K562 (cell line): ENCODE measurements around the gene DAPK1. TPM values are rescaled to one million over a fixed set of nuclear protein-coding genes. Genes with fewer than 3 reads are reported as not detected.

Experiments
- CBFB ChIP-seq: sonication (generic); formaldehyde crosslinking; IDR thresholded peaks from 2 replicates; pipeline ENCODE4 v1.4.0; 2020; ENCODE audit warnings: mild to moderate bottlenecking, missing genetic modification reagents
- CBX3 ChIP-seq, 2 experiments: IDR thresholded peaks; 1 replicate in 1 of 2; 2 replicates in 1 of 2; pipeline ENCODE4 v1.6.1; 2012; ENCODE audit warnings: inconsistent platforms in 2 of 2, low read length in 2 of 2, borderline replicate concordance in 1 of 2, control low read depth in 1 of 2
- CTCFL ChIP-seq: IDR thresholded peaks from 2 replicates; pipeline ENCODE4 v1.6.1; 2011; ENCODE audit warnings: borderline replicate concordance, low read depth, mild to moderate bottlenecking, moderate library complexity, low read length; ENCODE audit not compliant: insufficient read depth, poor library complexity, severe bottlenecking
- FOXA3 ChIP-seq, 2 experiments: fragments of 450-650 bp in 1 of 2; sonication (generic) in 1 of 2; formaldehyde crosslinking; IDR thresholded peaks in 1 of 2; conservative IDR thresholded peaks in 1 of 2; 2 replicates each; pipeline versions ENCODE4 v1.4.0 to v1.8.0; 2020 to 2022; ENCODE audit warnings: mild to moderate bottlenecking in 2 of 2, missing genetic modification reagents in 1 of 2
- MXI1 ChIP-seq: IDR thresholded peaks from 2 replicates; pipeline ENCODE4 v1.6.1; 2011; ENCODE audit warnings: low read depth, mild to moderate bottlenecking, improper control_type of control experiment, low read length
- NR3C1 ChIP-seq: sonication (generic); formaldehyde crosslinking; IDR thresholded peaks from 2 replicates; pipeline ENCODE4 v1.8.1; 2022; ENCODE audit warnings: missing genetic modification reagents
- TAF1 ChIP-seq: IDR thresholded peaks from 2 replicates; pipeline ENCODE4 v1.6.1; 2011; ENCODE audit warnings: mild to moderate bottlenecking, low read length, moderate library complexity; ENCODE audit not compliant: insufficient read depth, control insufficient read depth, severe bottlenecking; ENCODE audit errors: extremely low read depth
- TBL1XR1 ChIP-seq, 2 experiments: IDR thresholded peaks; 2 replicates each; pipeline ENCODE4 v1.6.1; 2012; ENCODE audit warnings: improper control_type of control experiment in 2 of 2, low read length in 2 of 2, mild to moderate bottlenecking in 1 of 2
- ZNF23 ChIP-seq: fragments of 250-450 bp; sonication (Bioruptor Pico); IDR thresholded peaks from 2 replicates; pipeline ENCODE4 v1.4.0; 2020; ENCODE audit warnings: mild to moderate bottlenecking
- polyA plus RNA-seq, 8 experiments: library from polyadenylated mRNA; depleted of rRNA in 4 of 8; stranded (reverse) in 5 of 8; unstranded in 3 of 8; fragments of >200 nt; fragmentation: Nextera tagmentation in 2 of 8; fragmentation: Illumina TruSeq in 1 of 8; extraction: Ambion mirVana in 2 of 8; extraction: Trizol in 1 of 8; gene quantifications; 2 replicates each; pipeline versions ENCODE4 v1.2.1 to v1.2.3, GENCODE V29; 2011 to 2014; ENCODE audit warnings: inconsistent platforms in 1 of 8, missing spikeins in 1 of 8
- total RNA-seq, 7 experiments: library from RNA; depleted of rRNA in 6 of 7; stranded (reverse); fragments of >200 nt in 6 of 7; fragmentation: Illumina TruSeq in 2 of 7; extraction: Trizol in 2 of 7; gene quantifications; 2 replicates each; pipeline versions ENCODE4 v1.2.1 to v1.2.3, GENCODE V29; 2011 to 2021; ENCODE audit warnings: low replicate concordance in 1 of 7
- TF ChIP-seq, protein P1 (sequence below): fragments of 450-650 bp; IDR thresholded peaks from 2 replicates; pipeline ENCODE4 v1.6.1; 2016; ENCODE audit warnings: low read depth, mild to moderate bottlenecking, moderate library complexity
- TF ChIP-seq, protein P2 (sequence below): fragments of 200-600 bp; sonication (generic); IDR thresholded peaks from one replicate; pipeline ENCODE4 v1.6.1; 2012; ENCODE audit warnings: mild to moderate bottlenecking, low read depth, low read length, inconsistent platforms

DAPK1 gene
- total and polyA plus RNA-seq, 9 of the 15 experiments (the other 6 are each of a cell fraction or from before 2014, with no cell fraction given), result 1.7 to 26.4 (median 15.8) TPM

DNA sequence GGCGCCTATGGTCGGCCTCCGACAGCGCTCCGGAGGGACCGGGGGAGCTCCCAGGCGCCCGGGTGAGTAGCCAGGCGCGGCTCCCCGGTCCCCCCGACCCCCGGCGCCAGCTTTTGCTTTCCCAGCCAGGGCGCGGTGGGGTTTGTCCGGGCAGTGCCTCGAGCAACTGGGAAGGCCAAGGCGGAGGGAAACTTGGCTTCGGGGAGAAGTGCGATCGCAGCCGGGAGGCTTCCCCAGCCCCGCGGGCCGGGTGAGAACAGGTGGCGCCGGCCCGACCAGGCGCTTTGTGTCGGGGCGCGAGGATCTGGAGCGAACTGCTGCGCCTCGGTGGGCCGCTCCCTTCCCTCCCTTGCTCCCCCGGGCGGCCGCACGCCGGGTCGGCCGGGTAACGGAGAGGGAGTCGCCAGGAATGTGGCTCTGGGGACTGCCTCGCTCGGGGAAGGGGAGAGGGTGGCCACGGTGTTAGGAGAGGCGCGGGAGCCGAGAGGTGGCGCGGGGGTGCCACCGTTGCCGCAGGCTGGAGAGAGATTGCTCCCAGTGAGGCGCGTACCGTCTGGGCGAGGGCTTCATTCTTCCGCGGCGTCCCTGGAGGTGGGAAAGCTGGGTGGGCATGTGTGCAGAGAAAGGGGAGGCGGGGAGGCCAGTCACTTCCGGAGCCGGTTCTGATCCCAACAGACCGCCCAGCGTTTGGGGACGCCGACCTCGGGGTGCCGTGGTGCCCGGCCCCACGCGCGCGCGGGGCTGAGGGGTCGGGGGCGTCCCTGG, 561 bp downstream of the DAPK1 start (continued):
- TF ChIP-seq TAF1, result no peak
- TF ChIP-seq, protein P1, sequence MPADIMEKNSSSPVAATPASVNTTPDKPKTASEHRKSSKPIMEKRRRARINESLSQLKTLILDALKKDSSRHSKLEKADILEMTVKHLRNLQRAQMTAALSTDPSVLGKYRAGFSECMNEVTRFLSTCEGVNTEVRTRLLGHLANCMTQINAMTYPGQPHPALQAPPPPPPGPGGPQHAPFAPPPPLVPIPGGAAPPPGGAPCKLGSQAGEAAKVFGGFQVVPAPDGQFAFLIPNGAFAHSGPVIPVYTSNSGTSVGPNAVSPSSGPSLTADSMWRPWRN, result no peak
- peak in 1 of 2 experiments; percentile 36; a peak in 1 of 3 replicates for TF ChIP-seq CBX3 (IDR thresholded peaks at IDR 0.05; ENCODE audit: borderline replicate concordance in 1 of 2, low read length in 2 of 2)
- TF ChIP-seq TBL1XR1 (IDR thresholded peaks at IDR 0.05; ENCODE audit: low read length in 2 of 2), result no peak
- TF ChIP-seq ZNF23, result no peak
- no peak for TF ChIP-seq CTCFL
- peak; percentile 64; the same call in 1 of the 2 replicates for TF ChIP-seq NR3C1
- TF ChIP-seq MXI1, result no peak
- no peak for TF ChIP-seq CBFB (CRISPR knock-in tag)
- TF ChIP-seq, protein P2, sequence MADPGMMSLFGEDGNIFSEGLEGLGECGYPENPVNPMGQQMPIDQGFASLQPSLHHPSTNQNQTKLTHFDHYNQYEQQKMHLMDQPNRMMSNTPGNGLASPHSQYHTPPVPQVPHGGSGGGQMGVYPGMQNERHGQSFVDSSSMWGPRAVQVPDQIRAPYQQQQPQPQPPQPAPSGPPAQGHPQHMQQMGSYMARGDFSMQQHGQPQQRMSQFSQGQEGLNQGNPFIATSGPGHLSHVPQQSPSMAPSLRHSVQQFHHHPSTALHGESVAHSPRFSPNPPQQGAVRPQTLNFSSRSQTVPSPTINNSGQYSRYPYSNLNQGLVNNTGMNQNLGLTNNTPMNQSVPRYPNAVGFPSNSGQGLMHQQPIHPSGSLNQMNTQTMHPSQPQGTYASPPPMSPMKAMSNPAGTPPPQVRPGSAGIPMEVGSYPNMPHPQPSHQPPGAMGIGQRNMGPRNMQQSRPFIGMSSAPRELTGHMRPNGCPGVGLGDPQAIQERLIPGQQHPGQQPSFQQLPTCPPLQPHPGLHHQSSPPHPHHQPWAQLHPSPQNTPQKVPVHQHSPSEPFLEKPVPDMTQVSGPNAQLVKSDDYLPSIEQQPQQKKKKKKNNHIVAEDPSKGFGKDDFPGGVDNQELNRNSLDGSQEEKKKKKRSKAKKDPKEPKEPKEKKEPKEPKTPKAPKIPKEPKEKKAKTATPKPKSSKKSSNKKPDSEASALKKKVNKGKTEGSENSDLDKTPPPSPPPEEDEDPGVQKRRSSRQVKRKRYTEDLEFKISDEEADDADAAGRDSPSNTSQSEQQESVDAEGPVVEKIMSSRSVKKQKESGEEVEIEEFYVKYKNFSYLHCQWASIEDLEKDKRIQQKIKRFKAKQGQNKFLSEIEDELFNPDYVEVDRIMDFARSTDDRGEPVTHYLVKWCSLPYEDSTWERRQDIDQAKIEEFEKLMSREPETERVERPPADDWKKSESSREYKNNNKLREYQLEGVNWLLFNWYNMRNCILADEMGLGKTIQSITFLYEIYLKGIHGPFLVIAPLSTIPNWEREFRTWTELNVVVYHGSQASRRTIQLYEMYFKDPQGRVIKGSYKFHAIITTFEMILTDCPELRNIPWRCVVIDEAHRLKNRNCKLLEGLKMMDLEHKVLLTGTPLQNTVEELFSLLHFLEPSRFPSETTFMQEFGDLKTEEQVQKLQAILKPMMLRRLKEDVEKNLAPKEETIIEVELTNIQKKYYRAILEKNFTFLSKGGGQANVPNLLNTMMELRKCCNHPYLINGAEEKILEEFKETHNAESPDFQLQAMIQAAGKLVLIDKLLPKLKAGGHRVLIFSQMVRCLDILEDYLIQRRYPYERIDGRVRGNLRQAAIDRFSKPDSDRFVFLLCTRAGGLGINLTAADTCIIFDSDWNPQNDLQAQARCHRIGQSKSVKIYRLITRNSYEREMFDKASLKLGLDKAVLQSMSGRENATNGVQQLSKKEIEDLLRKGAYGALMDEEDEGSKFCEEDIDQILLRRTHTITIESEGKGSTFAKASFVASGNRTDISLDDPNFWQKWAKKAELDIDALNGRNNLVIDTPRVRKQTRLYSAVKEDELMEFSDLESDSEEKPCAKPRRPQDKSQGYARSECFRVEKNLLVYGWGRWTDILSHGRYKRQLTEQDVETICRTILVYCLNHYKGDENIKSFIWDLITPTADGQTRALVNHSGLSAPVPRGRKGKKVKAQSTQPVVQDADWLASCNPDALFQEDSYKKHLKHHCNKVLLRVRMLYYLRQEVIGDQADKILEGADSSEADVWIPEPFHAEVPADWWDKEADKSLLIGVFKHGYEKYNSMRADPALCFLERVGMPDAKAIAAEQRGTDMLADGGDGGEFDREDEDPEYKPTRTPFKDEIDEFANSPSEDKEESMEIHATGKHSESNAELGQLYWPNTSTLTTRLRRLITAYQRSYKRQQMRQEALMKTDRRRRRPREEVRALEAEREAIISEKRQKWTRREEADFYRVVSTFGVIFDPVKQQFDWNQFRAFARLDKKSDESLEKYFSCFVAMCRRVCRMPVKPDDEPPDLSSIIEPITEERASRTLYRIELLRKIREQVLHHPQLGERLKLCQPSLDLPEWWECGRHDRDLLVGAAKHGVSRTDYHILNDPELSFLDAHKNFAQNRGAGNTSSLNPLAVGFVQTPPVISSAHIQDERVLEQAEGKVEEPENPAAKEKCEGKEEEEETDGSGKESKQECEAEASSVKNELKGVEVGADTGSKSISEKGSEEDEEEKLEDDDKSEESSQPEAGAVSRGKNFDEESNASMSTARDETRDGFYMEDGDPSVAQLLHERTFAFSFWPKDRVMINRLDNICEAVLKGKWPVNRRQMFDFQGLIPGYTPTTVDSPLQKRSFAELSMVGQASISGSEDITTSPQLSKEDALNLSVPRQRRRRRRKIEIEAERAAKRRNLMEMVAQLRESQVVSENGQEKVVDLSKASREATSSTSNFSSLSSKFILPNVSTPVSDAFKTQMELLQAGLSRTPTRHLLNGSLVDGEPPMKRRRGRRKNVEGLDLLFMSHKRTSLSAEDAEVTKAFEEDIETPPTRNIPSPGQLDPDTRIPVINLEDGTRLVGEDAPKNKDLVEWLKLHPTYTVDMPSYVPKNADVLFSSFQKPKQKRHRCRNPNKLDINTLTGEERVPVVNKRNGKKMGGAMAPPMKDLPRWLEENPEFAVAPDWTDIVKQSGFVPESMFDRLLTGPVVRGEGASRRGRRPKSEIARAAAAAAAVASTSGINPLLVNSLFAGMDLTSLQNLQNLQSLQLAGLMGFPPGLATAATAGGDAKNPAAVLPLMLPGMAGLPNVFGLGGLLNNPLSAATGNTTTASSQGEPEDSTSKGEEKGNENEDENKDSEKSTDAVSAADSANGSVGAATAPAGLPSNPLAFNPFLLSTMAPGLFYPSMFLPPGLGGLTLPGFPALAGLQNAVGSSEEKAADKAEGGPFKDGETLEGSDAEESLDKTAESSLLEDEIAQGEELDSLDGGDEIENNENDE, result no peak
- TF ChIP-seq FOXA3 (CRISPR knock-in tag; conservative IDR thresholded peaks at IDR 0.05 in 1 of 2, IDR thresholded peaks at IDR 0.05 in 1 of 2), result 0 out of 4 replicates have a peak, but pooled peaks of 1 of the 2 experiments have one; percentile 46
